ENCODE data around the gene RALGPS1. TPM values are rescaled to one million over a fixed set of nuclear protein-coding genes. Genes with fewer than 3 reads are reported as not detected.

The RALGPS1 gene
- total RNA-seq, 1 experiment from 2014 or later: 18.6 TPM

DNA sequence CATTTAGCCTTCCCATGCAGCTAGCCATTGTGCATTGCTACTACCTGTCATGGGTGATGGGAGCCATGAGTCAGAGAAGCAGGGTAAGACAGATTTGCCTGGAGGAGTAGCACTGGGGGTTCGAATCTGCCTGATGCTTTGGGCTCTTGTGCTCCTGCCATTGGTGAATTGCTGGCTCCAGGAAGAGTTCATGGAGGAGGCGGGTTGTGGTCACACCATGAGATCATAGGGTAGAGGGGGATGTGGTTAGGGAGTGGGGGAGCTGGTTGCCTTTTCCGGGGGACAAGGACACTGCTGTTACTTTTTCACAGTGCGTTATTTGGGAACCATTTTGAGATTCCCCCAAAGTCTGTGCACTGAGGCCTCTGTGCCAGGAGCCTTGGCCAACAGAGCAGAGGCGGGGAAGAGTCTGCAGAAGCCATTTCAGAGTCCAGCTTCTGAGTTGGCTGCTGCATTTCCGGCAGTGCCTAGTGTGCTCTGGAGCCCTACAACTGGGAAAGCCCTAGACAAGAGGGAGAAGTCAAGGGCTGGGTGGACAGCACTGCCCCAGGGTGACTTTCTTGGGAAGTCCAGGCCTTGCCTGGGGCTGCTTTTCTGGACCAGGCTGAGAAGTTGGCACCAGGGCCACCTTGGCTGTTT lies 201.6 kb downstream of the RALGPS1 start:
- no peaks in the 10 kb centered on the region for H3K79me1 ChIP-seq (ENCODE audit: insufficient read depth, low read depth, low read length, poor library complexity, severe bottlenecking)
- H3K23ac ChIP-seq (ENCODE audit: insufficient read length, low read depth, low read length): no peak overlapping the region
- no peak overlapping the region for H3K4ac ChIP-seq (ENCODE audit: low read depth, low read length)
- H2AK5ac ChIP-seq (ENCODE audit: insufficient read length, low read length): no peak overlapping the region
- TF ChIP-seq, protein P1, sequence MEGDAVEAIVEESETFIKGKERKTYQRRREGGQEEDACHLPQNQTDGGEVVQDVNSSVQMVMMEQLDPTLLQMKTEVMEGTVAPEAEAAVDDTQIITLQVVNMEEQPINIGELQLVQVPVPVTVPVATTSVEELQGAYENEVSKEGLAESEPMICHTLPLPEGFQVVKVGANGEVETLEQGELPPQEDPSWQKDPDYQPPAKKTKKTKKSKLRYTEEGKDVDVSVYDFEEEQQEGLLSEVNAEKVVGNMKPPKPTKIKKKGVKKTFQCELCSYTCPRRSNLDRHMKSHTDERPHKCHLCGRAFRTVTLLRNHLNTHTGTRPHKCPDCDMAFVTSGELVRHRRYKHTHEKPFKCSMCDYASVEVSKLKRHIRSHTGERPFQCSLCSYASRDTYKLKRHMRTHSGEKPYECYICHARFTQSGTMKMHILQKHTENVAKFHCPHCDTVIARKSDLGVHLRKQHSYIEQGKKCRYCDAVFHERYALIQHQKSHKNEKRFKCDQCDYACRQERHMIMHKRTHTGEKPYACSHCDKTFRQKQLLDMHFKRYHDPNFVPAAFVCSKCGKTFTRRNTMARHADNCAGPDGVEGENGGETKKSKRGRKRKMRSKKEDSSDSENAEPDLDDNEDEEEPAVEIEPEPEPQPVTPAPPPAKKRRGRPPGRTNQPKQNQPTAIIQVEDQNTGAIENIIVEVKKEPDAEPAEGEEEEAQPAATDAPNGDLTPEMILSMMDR (conservative IDR thresholded peaks at IDR 0.05): no peak
- H3K27ac Mint-ChIP-seq: peak overlapping the region in 1 of 3 experiments; percentile 68; a peak in 2 of 7 replicates
- no peak overlapping the region for H3T11ph ChIP-seq (ENCODE audit: low read length)
- H3K27me3 ChIP-seq (ENCODE audit: insufficient read depth, low read length): no peaks in the 10 kb centered on the region
- peaks cover 13% of the 10 kb centered on the region; the same call in 1 of the 2 replicates for H3K4me1 ChIP-seq (ENCODE audit: insufficient read depth, low read length)
- H3K27me3 Mint-ChIP-seq (ENCODE audit: low read depth): no peaks in the 10 kb centered on the region; the same call in 1 of the 2 replicates
- peaks cover 37 to 42% of the 10 kb centered on the region in 2 experiments for H3K4me1 Mint-ChIP-seq
- H3K9ac ChIP-seq (ENCODE audit: extremely low read depth, insufficient read length, low read length): no peak overlapping the region
- H2BK120ac ChIP-seq (ENCODE audit: low read depth, low read length, poor library complexity, severe bottlenecking): no peak overlapping the region
- no peaks in the 10 kb centered on the region for H3K9me3 ChIP-seq (ENCODE audit: control insufficient read depth, low read depth, low read length)
- no peak overlapping the region for H3K27ac ChIP-seq (ENCODE audit: insufficient read length, low read depth, low read length)
- no peak overlapping the region for H2BK15ac ChIP-seq (ENCODE audit: low read depth, low read length)
- H3K23me2 ChIP-seq (ENCODE audit: insufficient read length, low read depth, low read length, poor library complexity, severe bottlenecking): no peaks in the 10 kb centered on the region
- no peak for DNase-seq
- no peak overlapping the region for H3K4me2 ChIP-seq (ENCODE audit: insufficient read depth, insufficient read length, low read length)
- H3K36me3 Mint-ChIP-seq (ENCODE audit: insufficient read depth in 1 of 3, low read depth in 3 of 3): peaks cover 0 to 15% (median 0%) of the 10 kb centered on the region in 3 experiments; a peak in 4 of 7 replicates
- H3K4me3 Mint-ChIP-seq: no peak overlapping the region
- no peak overlapping the region for H4K91ac ChIP-seq (ENCODE audit: insufficient read length, low read depth, low read length)
- H4K20me1 ChIP-seq (ENCODE audit: control insufficient read depth, insufficient read depth, insufficient read length): no peaks in the 10 kb centered on the region
- H2BK5ac ChIP-seq (ENCODE audit: insufficient read length, low read length): no peak overlapping the region
- WGBS (ENCODE audit: extremely low coverage, insufficient read length, low lambda C conversion rate): no CpG with 5 or more reads among the region's 6 CpGs
- H3K56ac ChIP-seq (ENCODE audit: insufficient read length, low read depth, low read length): no peak overlapping the region
- no peak overlapping the region for H4K5ac ChIP-seq (ENCODE audit: insufficient read length, low read depth, low read length)
- no peak overlapping the region for H2BK20ac ChIP-seq (ENCODE audit: low read depth, low read length, poor library complexity, severe bottlenecking)
- no peaks in the 10 kb centered on the region for H3K9me3 Mint-ChIP-seq
- no peaks in the 10 kb centered on the region for H3K79me2 ChIP-seq (ENCODE audit: insufficient read depth, low read length)
- no peak overlapping the region for H4K8ac ChIP-seq (replicated peaks; ENCODE audit: insufficient read length, low read depth, low read length)
- H2BK12ac ChIP-seq (ENCODE audit: insufficient read length, low read depth, low read length): no peak overlapping the region
- H2AFZ ChIP-seq (ENCODE audit: low read length): no peak overlapping the region
- no peak overlapping the region for H3K14ac ChIP-seq (ENCODE audit: insufficient read depth, low read length)
- H3K18ac ChIP-seq (ENCODE audit: insufficient read length, low read depth, low read length): no peak overlapping the region

Measured in H9 (cell line).